DND-41 (cell line): ENCODE results near the gene DNM3.

Experiments used
- CTCF ChIP-seq: IDR thresholded peaks from 2 replicates; pipeline ENCODE4 v1.5.1; 2012; ENCODE audit warnings: borderline replicate concordance, low read length, moderate library complexity, mild to moderate bottlenecking; ENCODE audit not compliant: poor library complexity, severe bottlenecking; ENCODE audit errors: extremely low read depth
- EZH2 ChIP-seq: IDR thresholded peaks from 3 replicates; pipeline ENCODE4 v1.6.1; 2012; ENCODE audit warnings: borderline replicate concordance, low read depth, mild to moderate bottlenecking, moderate library complexity, low read length, inconsistent platforms; ENCODE audit not compliant: severe bottlenecking

- no peak for TF ChIP-seq EZH2
- no peak for TF ChIP-seq CTCF
Observed at GRCh38 chr1:171835891-171836290, 5.4 kb upstream of the DNM3 start.
